ENCODE measurements around the gene HTR3D. TPM values are rescaled to one million over a fixed set of nuclear protein-coding genes. Genes with fewer than 3 reads are reported as not detected.

HTR3D gene
- total and polyA plus RNA-seq, 4 donors = not detected

Other genes starting within 250 kb of the HTR3D start
- gene MAP6D1, start 206.2 kb upstream of the HTR3D start, total RNA-seq = 1 to 10 TPM; 1.7 TPM
- gene MAP6D1, start 206.2 kb upstream of the HTR3D start, polyA plus RNA-seq = not detected
- 10 to 100 TPM; 49.5 to 56.5 TPM for gene PARL, start 146.9 kb upstream of the HTR3D start, total RNA-seq
- gene PARL, start 146.9 kb upstream of the HTR3D start, polyA plus RNA-seq = 10 to 100 TPM; 64.2 to 76.4 TPM
- 10 to 100 TPM; 18.9 to 49.6 TPM for gene ABCC5, start 13.9 kb upstream of the HTR3D start, total RNA-seq
- 10 to 100 TPM; 13.0 to 33.8 TPM for gene ABCC5, start 13.9 kb upstream of the HTR3D start, polyA plus RNA-seq
- gene HTR3C, start 21.3 kb downstream of the HTR3D start, total RNA-seq = not detected
- not detected for gene HTR3C, start 21.3 kb downstream of the HTR3D start, polyA plus RNA-seq
- not detected for gene HTR3E, start 65.3 kb downstream of the HTR3D start, total RNA-seq
- gene HTR3E, start 65.3 kb downstream of the HTR3D start, polyA plus RNA-seq = not detected
- gene EIF2B5, start 103.6 kb downstream of the HTR3D start, total RNA-seq = 10 to 100 TPM; 32.2 to 32.9 TPM
- gene EIF2B5, start 103.6 kb downstream of the HTR3D start, polyA plus RNA-seq = 10 to 100 TPM; 24.3 to 53.1 TPM
- 10 to 100 TPM; 66.7 to 77.1 TPM for gene DVL3, start 123.6 kb downstream of the HTR3D start, total RNA-seq
- gene DVL3, start 123.6 kb downstream of the HTR3D start, polyA plus RNA-seq = 10 to 100 TPM; 13.5 to 55.6 TPM
- 100 to 1,000 TPM; 249 to 250 TPM for gene AP2M1, start 143.1 kb downstream of the HTR3D start, total RNA-seq
- 100 to 1,000 TPM; 234 to 237 TPM for gene AP2M1, start 143.1 kb downstream of the HTR3D start, polyA plus RNA-seq
- 10 to 100 TPM; 44.1 to 57.1 TPM for gene ABCF3, start 154.5 kb downstream of the HTR3D start, total RNA-seq
- 10 to 100 TPM; 30.1 to 75.6 TPM for gene ABCF3, start 154.5 kb downstream of the HTR3D start, polyA plus RNA-seq
- not detected for gene VWA5B2, start 197.8 kb downstream of the HTR3D start, total RNA-seq
- under 1 TPM in 1 of 2 donors, not detected in 1; 0.10 TPM for gene VWA5B2, start 197.8 kb downstream of the HTR3D start, polyA plus RNA-seq
- gene ALG3, start 217.2 kb downstream of the HTR3D start, total RNA-seq = 10 to 100 TPM; 19.4 to 23.9 TPM
- 10 to 100 TPM; 12.5 to 30.7 TPM for gene ALG3, start 217.2 kb downstream of the HTR3D start, polyA plus RNA-seq
- gene EEF1AKMT4, start 217.9 kb downstream of the HTR3D start, total RNA-seq = 1 to 10 TPM; 1.5 to 1.8 TPM
- gene EEF1AKMT4, start 217.9 kb downstream of the HTR3D start, polyA plus RNA-seq = 1 to 10 TPM in 1 of 2 donors, under 1 TPM in 1; 0.41 to 3.0 TPM
- gene CAMK2N2, start 229.8 kb downstream of the HTR3D start, total RNA-seq = under 1 TPM; 0.26 to 0.36 TPM
- not detected for gene CAMK2N2, start 229.8 kb downstream of the HTR3D start, polyA plus RNA-seq
- gene ECE2, start 244.3 kb downstream of the HTR3D start, total RNA-seq = not detected
- not detected for gene ECE2, start 244.3 kb downstream of the HTR3D start, polyA plus RNA-seq